ENCODE measurements around the gene TNRC6C.
"Not testable (repeated sequence)": the region's sequence is repeated elsewhere in the genome, so short reads cannot be mapped to it uniquely, and the experiment has no call there.

The TNRC6C gene

GRCh38 chr17:78127239-78127887, 168.9 kb downstream of the TNRC6C start:
- DNase-seq = no peak

- no peak for DNase-seq
Measured at GRCh38 chr17:78127888-78128550, 169.5 kb downstream of the TNRC6C start.

GRCh38 chr17:78128551-78129350, 170.2 kb downstream of the TNRC6C start, which contains the start of gene TMC6:
TSS of gene TMC6 (minus strand) at chr17:78128755. CDS start at chr17:78126832, 1,923 bp downstream.
- DNase-seq = no peak

GRCh38 chr17:78129351-78130089, 171.0 kb downstream of the TNRC6C start:
- DNase-seq = no peak

- DNase-seq = no peak
Measured at GRCh38 chr17:78130090-78130436, 171.6 kb downstream of the TNRC6C start.

- DNase-seq = no peak
Measured at GRCh38 chr17:78130437-78131101, 172.1 kb downstream of the TNRC6C start, which contains the start of gene TMC8. TSS of gene TMC8 (plus strand) at chr17:78130771. CDS start at chr17:78131589, 818 bp downstream.

GRCh38 chr17:78131172-78132083, 172.9 kb downstream of the TNRC6C start:
- no peak for DNase-seq

GRCh38 chr17:78132084-78132676, 173.7 kb downstream of the TNRC6C start:
- DNase-seq = no peak

- no peak for DNase-seq
Measured at GRCh38 chr17:78132767-78133178, 174.3 kb downstream of the TNRC6C start.

- no peak for DNase-seq
Measured at GRCh38 chr17:78133179-78133951, 174.9 kb downstream of the TNRC6C start.

- no peak for DNase-seq
Measured at GRCh38 chr17:78133971-78134898, 175.7 kb downstream of the TNRC6C start.

GRCh38 chr17:78134899-78135385, 176.4 kb downstream of the TNRC6C start:
- DNase-seq = no peak

- DNase-seq = no peak
Measured at GRCh38 chr17:78135858-78136500, 177.5 kb downstream of the TNRC6C start.

- no peak for DNase-seq
Measured at GRCh38 chr17:78137392-78138203, 179.1 kb downstream of the TNRC6C start.

- no peak for DNase-seq
Measured at GRCh38 chr17:78138204-78139060, 179.9 kb downstream of the TNRC6C start.

GRCh38 chr17:78139861-78140168, 181.3 kb downstream of the TNRC6C start:
- DNase-seq = not testable (repeated sequence)
